Nephron (organoid): ENCODE measurements around the gene RTL1.
A peak's percentile ranks its signal among the peaks of the same experiment; 100 is the strongest.

Experiments used
- H3K27ac Mint-ChIP-seq, 3 experiments: 2 replicates each; pipeline ENCODE4 v1.8.0; 2020; ENCODE audit warnings: mixed read lengths in 3 of 3, mild to moderate bottlenecking in 2 of 3, moderate library complexity in 1 of 3
- H3K27me3 Mint-ChIP-seq: 2 replicates; pipeline ENCODE4 v1.8.0; 2021; ENCODE audit warnings: low read depth, mild to moderate bottlenecking, moderate library complexity, mixed read lengths
- H3K36me3 Mint-ChIP-seq: 2 replicates; pipeline ENCODE4 v1.8.0; 2020; ENCODE audit warnings: low read depth, mixed read lengths
- H3K4me1 Mint-ChIP-seq: 2 replicates; pipeline ENCODE4 v1.8.0; 2020; ENCODE audit warnings: mixed read lengths
- H3K4me3 Mint-ChIP-seq, 3 experiments: 2 replicates each; pipeline ENCODE4 v1.8.0; 2020; ENCODE audit warnings: mild to moderate bottlenecking in 3 of 3, mixed read lengths in 3 of 3, moderate library complexity in 2 of 3
- H3K9me3 Mint-ChIP-seq: 2 replicates; pipeline ENCODE4 v1.8.0; 2020; ENCODE audit warnings: mixed read lengths
- CTCF ChIP-seq, 3 experiments: fragments of 200-600 bp; sonication (generic); IDR thresholded peaks; one replicate each; pipeline ENCODE4 v1.5.0; 2021; ENCODE audit warnings: antibody characterized with exemption in 3 of 3; ENCODE audit not compliant: unreplicated experiment in 3 of 3

RTL1 gene

GRCh38 chr14:100858838-100859220 is 44.7 kb downstream of the RTL1 start:
- H3K27me3 Mint-ChIP-seq: peaks cover 24% of the 10 kb centered on the region
- H3K9me3 Mint-ChIP-seq: no peaks in the 10 kb centered on the region
- no peaks in the 10 kb centered on the region for H3K36me3 Mint-ChIP-seq
- no peak overlapping the region for H3K4me3 Mint-ChIP-seq
- no peaks in the 10 kb centered on the region for H3K4me1 Mint-ChIP-seq
- no peak overlapping the region for H3K27ac Mint-ChIP-seq
- no peak for TF ChIP-seq CTCF (IDR thresholded peaks at IDR 0.05; ENCODE audit: unreplicated experiment in 3 of 3)

- Mint-ChIP-seq H3K27me3 (peaks cover 24% of the 10 kb centered on the region), H3K4me1 (no peaks in the 10 kb centered on the region), H3K27ac (no peak overlapping the region), H3K9me3 (no peaks in the 10 kb centered on the region), H3K4me3 (no peak overlapping the region), H3K36me3 (no peaks in the 10 kb centered on the region)
- TF ChIP-seq CTCF (IDR thresholded peaks at IDR 0.05; ENCODE audit: unreplicated experiment in 3 of 3): no peak
Observed at GRCh38 chr14:100857923-100858837, 45.3 kb downstream of the RTL1 start.

- Mint-ChIP-seq H3K4me1 (no peaks in the 10 kb centered on the region), H3K4me3 (no peak overlapping the region), H3K9me3 (no peaks in the 10 kb centered on the region), H3K27ac (no peak overlapping the region), H3K27me3 (peaks cover 24% of the 10 kb centered on the region), H3K36me3 (no peaks in the 10 kb centered on the region)
- TF ChIP-seq CTCF (IDR thresholded peaks at IDR 0.05; ENCODE audit: unreplicated experiment in 3 of 3): no peak
Observed at GRCh38 chr14:100857233-100857922, 46.1 kb downstream of the RTL1 start.

GRCh38 chr14:100856056-100856950 is 47.2 kb downstream of the RTL1 start:
- no peaks in the 10 kb centered on the region for H3K36me3 Mint-ChIP-seq
- H3K4me3 Mint-ChIP-seq: no peak overlapping the region
- H3K4me1 Mint-ChIP-seq: peaks cover 5% of the 10 kb centered on the region
- H3K27ac Mint-ChIP-seq: peak overlapping the region in 1 of 3 experiments; percentile 8
- H3K27me3 Mint-ChIP-seq: peaks cover 24% of the 10 kb centered on the region
- no peak for TF ChIP-seq CTCF (IDR thresholded peaks at IDR 0.05; ENCODE audit: unreplicated experiment in 3 of 3)
- H3K9me3 Mint-ChIP-seq: no peaks in the 10 kb centered on the region

GRCh38 chr14:100855256-100855930 is 48.1 kb downstream of the RTL1 start:
- H3K27me3 Mint-ChIP-seq: peaks cover 24% of the 10 kb centered on the region
- H3K27ac Mint-ChIP-seq: no peak overlapping the region
- H3K4me3 Mint-ChIP-seq: no peak overlapping the region
- no peaks in the 10 kb centered on the region for H3K36me3 Mint-ChIP-seq
- TF ChIP-seq CTCF (IDR thresholded peaks at IDR 0.05; ENCODE audit: unreplicated experiment in 3 of 3): no peak
- H3K9me3 Mint-ChIP-seq: no peaks in the 10 kb centered on the region
- peaks cover 10% of the 10 kb centered on the region for H3K4me1 Mint-ChIP-seq
